Measurements from ENCODE around the gene GRID1. TPM values are rescaled to one million over a fixed set of nuclear protein-coding genes. Genes with fewer than 3 reads are reported as not detected.

The GRID1 gene
- total RNA-seq, 1 donor from 2014 or later, result 1.1 TPM

GRCh38 chr10:85578860-85579259 is 787.7 kb downstream of the GRID1 start:
- peaks cover 11% of the 10 kb centered on the region for H3K4me1 Mint-ChIP-seq
- H3K27ac Mint-ChIP-seq (ENCODE audit: unreplicated experiment), result no peak overlapping the region
- H3K9me3 Mint-ChIP-seq, result peaks cover 3% of the 10 kb centered on the region
- no peak for DNase-seq (ENCODE audit: low read depth, low spot score)
- H3K4me3 Mint-ChIP-seq, result no peak overlapping the region
- no peaks in the 10 kb centered on the region for H3K27me3 Mint-ChIP-seq (ENCODE audit: low read depth)
- TF ChIP-seq CTCF (conservative IDR thresholded peaks at IDR 0.05), result no peak
- peaks cover 2% of the 10 kb centered on the region for H3K36me3 Mint-ChIP-seq (ENCODE audit: low read depth)

GRCh38 chr10:85575441-85575840 is 791.2 kb downstream of the GRID1 start:
- Mint-ChIP-seq H3K9me3 (peaks cover 3% of the 10 kb centered on the region), H3K4me3 (no peak overlapping the region), H3K27me3 (ENCODE audit: low read depth) (no peaks in the 10 kb centered on the region), H3K4me1 (peaks cover 11% of the 10 kb centered on the region), H3K36me3 (ENCODE audit: low read depth) (no peaks in the 10 kb centered on the region), H3K27ac (ENCODE audit: unreplicated experiment) (no peak overlapping the region)
- DNase-seq (ENCODE audit: low read depth, low spot score), result no peak
- TF ChIP-seq CTCF (conservative IDR thresholded peaks at IDR 0.05), result no peak

- H3K36me3 Mint-ChIP-seq (ENCODE audit: low read depth), result no peaks in the 10 kb centered on the region
- DNase-seq (ENCODE audit: low read depth, low spot score), result no peak
- peaks cover 26% of the 10 kb centered on the region for H3K4me1 Mint-ChIP-seq
- H3K27me3 Mint-ChIP-seq (ENCODE audit: low read depth), result no peaks in the 10 kb centered on the region
- TF ChIP-seq CTCF (conservative IDR thresholded peaks at IDR 0.05), result no peak
- H3K9me3 Mint-ChIP-seq, result no peaks in the 10 kb centered on the region
- no peak overlapping the region for H3K27ac Mint-ChIP-seq (ENCODE audit: unreplicated experiment)
- no peak overlapping the region for H3K4me3 Mint-ChIP-seq
These were observed 795.7 kb downstream of the GRID1 start for GRCh38 chr10:85570871-85571270.

- TF ChIP-seq CTCF (conservative IDR thresholded peaks at IDR 0.05), result no peak
- Mint-ChIP-seq H3K4me3 (no peak overlapping the region), H3K4me1 (peaks cover 17% of the 10 kb centered on the region), H3K36me3 (ENCODE audit: low read depth) (no peaks in the 10 kb centered on the region), H3K9me3 (no peaks in the 10 kb centered on the region), H3K27me3 (ENCODE audit: low read depth) (no peaks in the 10 kb centered on the region), H3K27ac (ENCODE audit: unreplicated experiment) (no peak overlapping the region)
- no peak for DNase-seq (ENCODE audit: low read depth, low spot score)
These were observed 801.2 kb downstream of the GRID1 start for GRCh38 chr10:85565381-85565780.

- TF ChIP-seq CTCF (conservative IDR thresholded peaks at IDR 0.05), result no peak
- Mint-ChIP-seq H3K4me3 (no peak overlapping the region), H3K27me3 (ENCODE audit: low read depth) (no peaks in the 10 kb centered on the region), H3K36me3 (ENCODE audit: low read depth) (no peaks in the 10 kb centered on the region), H3K4me1 (no peaks in the 10 kb centered on the region), H3K27ac (ENCODE audit: unreplicated experiment) (no peak overlapping the region), H3K9me3 (no peaks in the 10 kb centered on the region)
- no peak for DNase-seq (ENCODE audit: low read depth, low spot score)
These were observed 808.1 kb downstream of the GRID1 start for GRCh38 chr10:85558533-85558932.

- no peak for DNase-seq (ENCODE audit: low read depth, low spot score)
- Mint-ChIP-seq H3K27ac (ENCODE audit: unreplicated experiment) (no peak overlapping the region), H3K4me1 (no peaks in the 10 kb centered on the region), H3K36me3 (ENCODE audit: low read depth) (no peaks in the 10 kb centered on the region), H3K27me3 (ENCODE audit: low read depth) (no peaks in the 10 kb centered on the region), H3K9me3 (no peaks in the 10 kb centered on the region), H3K4me3 (no peak overlapping the region)
- no peak for TF ChIP-seq CTCF (conservative IDR thresholded peaks at IDR 0.05)
These were observed 808.9 kb downstream of the GRID1 start for GRCh38 chr10:85557706-85558105.

All from neural crest cell (in vitro differentiated cells).